HG03097 (cell line): ENCODE measurements around the gene CCM2L.

Source experiments
- ATAC-seq: cut with Tn5 transposase; IDR thresholded peaks from one replicate; pipeline ENCODE4 v1.9.1; 2021; ENCODE audit not compliant: unreplicated experiment, low FRiP score

Gene CCM2L

DNA sequence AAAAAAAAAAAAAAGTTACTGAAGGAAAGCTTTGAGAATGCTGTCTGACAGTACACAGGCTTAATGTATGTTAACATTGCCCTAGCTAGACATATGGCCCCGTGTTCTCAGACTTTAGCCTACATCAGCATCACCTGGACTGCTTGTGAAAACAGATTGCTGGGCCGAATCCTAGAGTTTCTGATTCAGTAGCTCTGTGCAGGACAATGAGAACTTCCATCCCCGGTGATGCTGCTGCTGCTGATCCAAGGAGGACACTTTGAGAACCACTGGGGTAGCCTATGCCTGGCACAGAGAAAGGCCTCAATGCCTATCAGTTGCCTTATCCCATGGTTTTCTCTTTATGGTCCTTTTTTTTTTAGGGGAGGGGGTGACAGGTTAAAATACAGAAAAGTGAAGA, 43.4 kb downstream of the CCM2L start:
- ATAC-seq = no peak

DNA sequence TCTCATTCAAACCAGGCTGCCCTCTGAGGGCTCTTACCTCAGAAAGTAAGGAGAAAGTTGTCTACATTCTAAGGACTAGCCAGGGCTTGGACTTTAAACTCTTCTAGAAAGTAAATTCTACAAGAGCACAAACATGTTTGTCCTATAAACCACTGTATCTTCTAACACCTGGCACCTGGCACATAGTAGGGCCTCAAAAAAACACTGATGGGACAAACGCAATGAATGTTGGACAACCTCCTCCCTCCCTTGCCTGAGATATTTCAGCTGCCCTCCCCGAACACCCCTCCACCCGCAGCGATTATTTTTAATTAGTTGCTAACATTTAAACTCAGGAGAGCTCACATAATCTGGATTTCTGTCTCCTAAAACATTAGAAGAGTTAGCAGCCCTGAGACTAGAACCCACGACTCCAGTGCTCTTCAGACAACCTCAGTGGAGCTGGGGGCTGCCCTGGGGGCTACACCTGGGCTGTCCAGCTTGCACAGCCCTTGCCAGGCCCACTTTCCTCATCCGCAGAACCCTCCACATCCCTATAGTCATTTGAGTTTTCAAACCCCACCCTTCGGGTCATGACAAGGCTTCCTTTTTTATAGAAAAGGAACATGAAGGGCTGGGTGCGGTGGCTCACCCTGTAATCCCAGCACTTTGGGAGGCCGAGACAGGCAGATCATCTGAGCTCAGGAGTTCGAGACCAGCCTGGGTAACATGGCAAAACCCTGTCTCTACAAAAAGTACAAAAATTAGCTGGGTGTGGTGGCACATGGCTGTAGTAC, 46.7 kb downstream of the CCM2L start:
- no peak for ATAC-seq

DNA sequence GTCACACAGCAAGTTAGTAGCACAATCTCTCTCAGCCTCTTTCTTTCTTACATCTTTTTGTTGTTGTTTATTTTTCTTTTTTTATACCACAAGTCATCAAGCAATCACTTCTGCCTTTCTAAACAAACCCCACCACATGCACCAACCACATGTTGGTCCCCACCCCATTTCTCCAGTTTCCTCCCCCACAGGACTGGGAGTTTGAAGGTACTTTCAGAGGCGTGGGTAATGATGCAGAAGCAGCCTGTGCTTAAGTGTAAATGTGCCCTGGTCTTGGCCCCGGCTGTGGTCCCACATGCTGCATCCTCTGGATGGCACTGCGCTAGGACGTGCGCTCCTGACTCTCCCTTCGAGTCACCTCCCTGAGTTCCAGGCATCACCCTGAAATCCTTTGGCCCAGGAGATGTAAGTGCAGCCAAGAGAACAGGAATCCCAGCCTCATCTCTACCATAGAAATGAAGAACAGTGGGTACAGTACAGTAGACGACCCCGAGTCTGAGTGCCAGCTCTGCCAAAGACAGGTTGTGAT, 47.5 kb downstream of the CCM2L start:
- no peak for ATAC-seq

DNA sequence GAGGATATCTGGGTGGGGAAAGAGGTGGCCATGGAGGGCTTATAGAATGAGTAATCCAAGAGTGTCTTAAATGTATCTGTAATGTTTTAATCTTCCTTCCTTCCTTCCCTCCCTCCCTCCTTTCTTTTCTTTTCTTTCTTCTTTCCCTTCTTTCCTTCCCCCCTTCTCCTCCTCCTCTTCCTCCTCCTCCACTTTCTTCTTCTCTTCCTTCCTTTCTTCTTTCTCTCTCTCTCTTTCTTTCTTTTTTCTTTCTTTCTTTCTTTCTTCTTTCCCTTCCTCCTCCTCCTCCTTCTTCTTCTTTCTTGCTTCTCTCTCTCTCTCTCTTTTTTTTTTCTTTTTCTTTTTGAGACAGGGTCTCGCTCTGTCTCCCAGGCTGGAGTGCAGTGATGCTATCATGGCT, 49.0 kb downstream of the CCM2L start:
- ATAC-seq = no peak

DNA sequence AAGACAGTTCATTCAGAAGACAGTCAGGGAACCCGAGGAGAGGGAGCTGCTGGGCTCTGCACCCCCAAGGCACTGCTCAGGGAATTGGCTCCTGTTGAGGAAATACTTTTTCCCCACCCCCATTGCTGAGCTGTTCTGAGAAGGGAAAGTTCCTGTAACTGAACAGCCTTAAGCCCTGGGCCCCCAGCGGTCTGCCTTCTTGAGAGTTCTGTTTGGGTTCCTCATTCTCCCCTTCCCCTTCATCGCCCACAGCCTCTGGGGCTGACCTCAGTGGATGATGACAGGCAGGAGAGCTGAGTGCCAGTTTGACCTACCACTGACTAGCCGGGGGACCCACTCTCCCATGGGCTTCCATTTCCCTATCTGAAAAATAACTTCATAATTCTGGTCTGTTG, 52.5 kb downstream of the CCM2L start:
- ATAC-seq = no peak

DNA sequence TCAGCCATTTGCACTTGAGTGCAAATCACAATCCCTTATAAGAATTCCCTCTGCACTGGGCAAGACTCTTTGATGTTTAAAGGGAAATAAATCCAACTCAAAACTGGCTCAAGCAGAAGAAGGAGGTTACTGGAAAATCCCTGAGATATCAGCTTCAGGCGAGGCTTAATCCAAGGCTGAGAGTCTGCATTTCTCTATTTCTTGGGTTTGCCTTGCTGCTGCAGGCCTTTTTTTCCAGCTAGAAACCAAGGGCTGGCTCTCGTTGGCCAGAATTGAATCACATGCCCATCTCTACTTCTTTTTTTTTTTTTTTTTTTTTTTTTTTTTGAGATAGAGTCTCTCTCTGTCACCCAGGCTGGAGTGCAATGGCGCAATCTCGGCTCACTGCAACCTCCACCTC, 53.5 kb downstream of the CCM2L start:
- ATAC-seq = no peak

DNA sequence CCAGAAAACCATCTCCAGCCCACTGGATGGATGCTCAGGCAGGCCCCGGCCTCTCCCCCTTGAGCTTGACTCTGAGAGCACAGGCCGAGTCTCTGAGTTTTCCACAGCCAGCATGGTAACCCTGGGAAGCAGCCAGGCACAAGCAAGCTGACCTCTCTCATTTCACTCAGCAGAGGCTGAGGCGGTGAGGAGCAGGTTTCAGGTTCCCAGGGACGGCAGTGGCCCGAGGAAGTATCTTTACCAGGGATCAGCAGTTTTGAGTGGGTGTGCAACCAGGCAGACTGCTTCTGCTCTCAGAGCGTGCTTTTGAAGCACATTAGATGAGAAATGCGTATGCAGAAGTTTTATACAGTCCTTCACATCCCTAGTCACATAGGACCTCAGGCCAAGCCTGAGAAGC, 54.4 kb downstream of the CCM2L start:
- ATAC-seq = no peak

DNA sequence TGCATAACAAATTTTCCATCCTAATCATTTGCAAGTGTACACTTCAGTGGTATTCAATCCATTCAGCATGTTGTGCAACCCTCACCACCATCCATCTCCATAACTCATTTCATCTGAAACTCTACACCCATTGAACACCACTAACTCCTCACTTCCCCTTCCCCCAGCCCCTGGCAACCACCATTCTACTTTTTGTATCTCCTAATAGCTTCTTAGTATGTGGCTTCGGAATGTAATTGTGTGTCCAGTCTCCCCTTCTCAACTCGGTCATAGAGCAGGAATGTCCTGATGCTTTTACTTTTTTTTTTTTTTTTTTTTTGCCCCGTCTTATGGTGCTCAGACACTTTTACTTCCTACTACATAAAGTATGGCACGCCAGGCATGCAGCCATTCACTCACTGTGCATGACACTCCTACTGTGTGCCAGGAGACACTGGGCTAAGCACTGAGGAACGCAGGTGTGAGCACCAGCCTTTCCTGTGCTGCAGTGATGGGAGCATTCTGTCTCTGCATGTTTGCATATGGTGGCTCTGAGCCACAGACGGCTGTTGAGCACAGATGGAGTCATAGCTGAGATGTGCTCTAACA, 57.1 kb downstream of the CCM2L start:
- no peak for ATAC-seq

DNA sequence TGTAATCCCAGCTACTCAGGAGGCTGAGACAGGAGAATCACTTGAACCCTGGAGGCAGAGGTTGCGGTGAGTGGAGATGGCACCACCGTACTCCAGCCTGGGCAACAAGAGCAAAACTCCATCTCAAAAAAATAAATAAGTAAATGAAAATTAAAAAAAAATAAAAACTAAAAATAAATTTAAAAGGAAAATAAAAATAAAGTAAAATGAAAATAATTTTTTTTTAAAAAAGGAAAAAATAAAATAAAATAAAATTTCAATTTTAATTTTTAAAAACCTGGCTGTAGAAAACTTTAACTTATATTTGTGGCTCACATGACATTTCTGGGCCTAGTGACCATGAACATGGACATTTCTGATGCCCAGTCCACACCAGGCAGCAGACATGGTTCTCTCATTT, 57.9 kb downstream of the CCM2L start:
- ATAC-seq = no peak

DNA sequence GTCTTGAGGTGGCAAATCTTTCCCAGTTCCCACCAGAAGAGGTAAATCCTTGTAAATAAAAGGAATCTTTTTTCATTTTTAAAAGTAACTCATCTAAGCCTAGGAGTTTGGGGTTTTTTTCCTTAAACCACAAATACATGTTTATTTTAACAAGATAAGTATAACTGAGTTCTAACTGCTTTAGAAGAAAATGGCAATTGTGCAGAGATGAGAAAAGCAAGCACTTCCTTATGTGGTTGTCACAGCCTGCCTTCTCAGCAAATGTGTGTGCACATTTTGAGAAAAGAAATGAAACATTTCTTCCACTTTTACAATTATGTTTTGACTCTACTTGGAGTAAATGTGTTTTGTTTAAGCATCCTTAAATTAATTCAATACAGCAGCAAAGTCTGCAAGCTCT, 59.5 kb downstream of the CCM2L start:
- ATAC-seq = no peak

DNA sequence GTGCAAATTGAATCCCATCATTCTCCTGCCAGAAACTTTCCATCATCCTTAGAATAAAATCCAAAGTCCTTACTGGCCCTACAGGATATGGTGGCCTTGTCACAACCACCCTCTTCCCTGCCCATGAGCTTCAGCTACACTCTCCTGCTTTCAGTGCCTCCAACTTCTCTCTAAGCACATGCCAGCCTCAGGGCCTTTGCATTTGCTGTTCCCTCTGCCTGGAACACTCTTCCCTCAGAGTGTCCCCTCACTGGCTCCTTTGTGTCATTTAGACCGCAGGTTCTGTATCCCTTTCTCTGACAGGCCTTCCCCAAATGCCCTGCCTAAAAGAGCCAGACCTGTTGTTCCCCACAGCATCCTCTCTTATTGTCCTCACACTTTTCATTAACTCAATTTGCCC, 60.0 kb downstream of the CCM2L start:
- ATAC-seq = no peak

DNA sequence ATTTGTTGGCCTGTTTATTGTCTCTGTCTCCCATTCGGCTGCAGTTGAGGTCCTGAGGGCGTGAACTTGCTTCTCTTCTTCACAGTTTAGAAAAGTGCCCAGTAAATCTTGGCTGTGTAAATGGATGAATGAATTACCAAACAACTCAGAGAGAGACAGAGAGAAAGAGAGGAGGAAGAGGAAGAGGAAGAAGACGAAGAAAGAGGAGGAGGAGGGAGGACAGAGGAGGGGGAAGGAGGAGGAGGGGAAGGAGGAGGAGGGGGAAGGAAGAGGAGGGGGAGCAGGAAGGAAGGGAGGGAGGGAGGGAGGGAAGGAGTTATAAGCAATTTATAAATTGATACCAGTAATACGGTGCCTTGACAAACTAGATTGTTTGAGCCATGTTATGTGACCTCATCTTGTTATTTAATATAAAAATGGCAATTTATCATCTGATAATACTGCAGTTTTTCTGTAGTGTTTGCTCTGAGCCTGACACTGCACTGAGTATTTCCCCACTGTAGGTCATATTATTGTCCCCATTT, 60.5 kb downstream of the CCM2L start:
- no peak for ATAC-seq

DNA sequence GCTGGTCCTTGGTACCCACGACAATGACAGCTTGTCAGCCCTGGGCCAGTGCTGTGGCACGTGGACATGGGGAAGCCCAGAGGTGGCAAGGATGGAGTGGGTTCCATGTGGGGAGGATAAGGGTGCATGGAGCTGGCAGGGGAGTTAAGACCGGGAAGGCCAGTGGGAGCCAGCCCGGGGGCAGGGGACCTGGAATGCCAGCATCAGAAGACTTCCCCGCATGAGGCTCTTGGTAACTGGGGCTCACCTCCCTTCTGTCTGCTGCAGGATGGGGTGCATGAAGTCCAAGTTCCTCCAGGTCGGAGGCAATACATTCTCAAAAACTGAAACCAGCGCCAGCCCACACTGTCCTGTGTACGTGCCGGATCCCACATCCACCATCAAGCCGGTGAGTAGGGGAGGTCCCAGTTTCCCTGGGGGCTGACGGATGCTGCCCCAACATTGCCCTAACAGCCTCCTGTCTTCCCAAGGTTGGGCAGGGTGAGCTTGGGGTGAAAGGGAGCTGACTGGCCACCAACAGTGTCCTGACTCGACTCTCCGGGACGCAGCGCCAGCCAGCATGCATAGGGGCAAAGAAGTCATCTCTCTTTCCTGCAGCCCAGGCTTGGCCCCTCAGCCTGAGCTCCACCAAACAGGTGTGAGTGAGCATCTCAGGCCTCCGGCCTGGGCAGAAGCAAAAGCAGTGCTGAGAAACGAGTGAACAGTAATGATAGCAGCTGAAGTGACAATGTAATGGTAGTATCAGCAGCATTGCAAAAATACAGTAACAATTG, 61.3 kb downstream of the CCM2L start:
- ATAC-seq = no peak

DNA sequence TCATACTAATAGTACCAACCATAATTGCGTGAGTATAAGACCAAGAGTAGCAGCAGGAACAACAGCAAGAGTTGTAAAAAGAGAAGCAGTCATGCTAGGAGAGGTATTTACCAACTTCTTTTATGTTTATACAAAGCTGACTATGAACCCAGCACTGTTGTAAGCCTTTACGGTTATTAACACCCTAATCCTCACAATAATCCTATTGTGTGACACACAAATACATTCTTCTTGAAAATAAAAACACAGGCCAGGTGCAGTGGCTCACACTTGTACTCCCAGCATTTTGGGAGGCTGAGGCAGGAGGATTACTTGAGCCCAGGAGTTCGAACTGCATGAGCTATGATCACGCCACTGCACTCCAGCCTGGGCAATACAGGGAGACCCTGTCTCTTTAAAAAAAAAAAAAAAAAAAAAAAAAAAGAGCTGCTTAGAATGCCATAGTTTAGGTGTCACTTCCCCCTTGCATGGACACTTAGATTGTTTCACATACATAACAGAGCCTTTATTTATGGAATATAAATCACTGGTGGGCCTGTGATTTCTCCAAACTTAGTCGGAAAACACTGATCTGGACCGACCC, 62.0 kb downstream of the CCM2L start:
- ATAC-seq = no peak

DNA sequence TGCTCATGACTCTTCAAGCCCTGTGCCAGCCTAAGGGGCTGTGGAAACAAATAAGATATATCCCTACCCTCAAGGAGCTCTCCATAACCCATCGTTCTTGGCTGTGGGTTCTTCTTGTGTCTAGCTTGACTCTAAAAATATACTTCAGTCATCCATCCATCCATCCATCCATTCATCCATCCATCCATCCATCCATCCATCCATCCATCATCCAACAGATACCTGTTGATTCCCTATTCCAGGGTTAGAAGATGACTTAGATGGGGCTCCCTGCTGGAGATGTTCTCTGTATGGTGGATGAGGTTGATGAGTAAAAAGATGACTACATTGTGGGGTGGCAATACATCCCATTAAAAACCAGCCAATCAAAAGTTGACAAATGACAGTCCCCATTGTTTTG, 65.3 kb downstream of the CCM2L start:
- ATAC-seq = no peak

DNA sequence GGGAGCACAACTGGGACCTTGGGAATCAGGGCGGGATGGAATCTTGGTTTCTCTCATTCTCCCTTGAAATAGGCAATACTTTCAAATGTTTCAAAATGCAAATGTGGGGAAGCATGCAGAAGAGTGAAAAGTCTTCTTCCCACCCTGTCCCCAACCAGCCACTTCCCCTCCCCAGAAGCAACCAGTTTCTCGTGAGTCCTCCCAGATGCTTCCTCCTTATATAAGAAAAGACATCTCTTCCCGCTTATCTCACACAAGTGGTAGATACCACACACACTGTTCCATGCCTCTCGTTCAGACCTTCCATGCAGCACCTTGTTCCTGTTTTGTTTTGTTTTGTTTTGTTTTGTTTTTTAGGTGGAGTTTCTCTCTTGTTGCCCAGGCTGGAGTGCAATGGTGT, 67.0 kb downstream of the CCM2L start:
- no peak for ATAC-seq

DNA sequence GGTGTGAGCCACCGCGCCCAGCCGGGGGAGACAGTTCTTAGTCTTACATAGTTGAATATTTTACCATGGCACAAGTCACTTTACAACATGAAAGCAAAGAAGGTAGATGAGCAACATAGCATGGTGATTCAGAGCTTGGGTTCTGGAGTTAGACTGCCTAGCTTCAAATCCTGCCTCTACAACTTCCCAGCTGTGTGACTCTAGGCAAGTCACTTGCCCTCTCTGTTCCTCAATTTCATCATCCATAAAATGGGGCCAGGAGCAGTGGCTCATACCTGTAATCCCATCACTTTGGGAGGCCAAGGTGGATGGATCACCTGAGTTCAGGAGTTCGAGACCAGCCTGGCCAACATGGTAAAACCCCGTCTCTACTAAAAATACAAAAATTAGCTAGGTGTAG, 68.1 kb downstream of the CCM2L start:
- no peak for ATAC-seq

DNA sequence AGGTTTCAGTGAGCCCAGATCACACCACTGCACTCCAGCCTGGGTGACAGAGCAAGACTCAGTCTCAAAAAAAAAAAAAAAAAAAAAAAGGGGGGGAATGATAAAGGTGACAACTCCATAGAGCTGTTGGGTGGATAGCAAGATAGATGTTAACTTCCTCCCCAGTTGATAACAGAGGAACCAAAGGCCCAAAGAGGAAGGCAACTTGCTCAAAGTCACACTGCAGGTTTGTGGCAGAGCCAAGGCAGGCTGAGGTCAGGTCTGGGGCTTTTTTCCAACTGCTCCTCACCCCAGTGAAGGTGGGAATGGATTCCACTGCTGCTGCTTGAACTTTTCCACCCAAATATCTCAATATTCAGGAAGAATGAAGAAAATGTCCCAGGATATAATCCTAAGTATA, 68.6 kb downstream of the CCM2L start:
- no peak for ATAC-seq

DNA sequence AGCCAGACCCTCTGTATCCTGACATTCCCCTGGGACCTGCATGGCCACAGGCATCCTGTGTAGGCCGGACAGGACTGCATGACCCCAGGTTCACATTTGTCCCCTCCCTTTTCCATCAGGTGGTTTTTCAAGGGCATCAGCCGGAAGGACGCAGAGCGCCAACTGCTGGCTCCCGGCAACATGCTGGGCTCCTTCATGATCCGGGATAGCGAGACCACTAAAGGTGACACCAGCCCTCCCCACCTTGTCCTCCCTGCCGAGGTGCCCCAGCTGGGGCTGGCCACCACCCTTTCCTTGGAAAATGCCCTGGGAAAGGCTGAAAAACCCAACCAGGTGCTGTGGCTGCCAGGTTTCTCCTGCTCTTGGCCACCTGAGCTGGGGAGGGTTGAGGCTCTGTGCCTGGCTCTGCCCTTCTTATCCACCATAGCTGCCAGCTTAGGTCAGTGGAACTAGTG, 69.4 kb downstream of the CCM2L start:
- ATAC-seq = no peak

DNA sequence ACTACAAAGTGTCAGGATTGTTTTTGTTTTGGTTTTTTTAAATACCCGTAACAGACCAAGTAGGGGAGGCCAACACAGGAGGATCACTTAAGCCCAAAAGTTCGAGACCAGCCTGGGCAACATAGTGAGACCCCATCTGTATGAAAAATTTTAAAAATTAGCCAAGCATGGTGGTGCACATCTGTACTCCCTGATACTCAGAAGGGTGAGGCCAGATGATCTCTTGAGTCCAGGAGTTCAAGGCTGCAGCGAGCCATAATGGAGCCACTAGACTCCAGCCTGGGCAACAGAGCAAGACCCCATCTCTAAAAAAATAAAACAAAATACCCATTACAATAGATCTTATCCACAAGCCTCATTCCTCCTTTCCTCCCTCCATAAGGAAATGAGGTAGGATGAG, 70.5 kb downstream of the CCM2L start:
- no peak for ATAC-seq
